Measurements from ENCODE around the gene LAIR2.

- TF ChIP-seq, protein P1, sequence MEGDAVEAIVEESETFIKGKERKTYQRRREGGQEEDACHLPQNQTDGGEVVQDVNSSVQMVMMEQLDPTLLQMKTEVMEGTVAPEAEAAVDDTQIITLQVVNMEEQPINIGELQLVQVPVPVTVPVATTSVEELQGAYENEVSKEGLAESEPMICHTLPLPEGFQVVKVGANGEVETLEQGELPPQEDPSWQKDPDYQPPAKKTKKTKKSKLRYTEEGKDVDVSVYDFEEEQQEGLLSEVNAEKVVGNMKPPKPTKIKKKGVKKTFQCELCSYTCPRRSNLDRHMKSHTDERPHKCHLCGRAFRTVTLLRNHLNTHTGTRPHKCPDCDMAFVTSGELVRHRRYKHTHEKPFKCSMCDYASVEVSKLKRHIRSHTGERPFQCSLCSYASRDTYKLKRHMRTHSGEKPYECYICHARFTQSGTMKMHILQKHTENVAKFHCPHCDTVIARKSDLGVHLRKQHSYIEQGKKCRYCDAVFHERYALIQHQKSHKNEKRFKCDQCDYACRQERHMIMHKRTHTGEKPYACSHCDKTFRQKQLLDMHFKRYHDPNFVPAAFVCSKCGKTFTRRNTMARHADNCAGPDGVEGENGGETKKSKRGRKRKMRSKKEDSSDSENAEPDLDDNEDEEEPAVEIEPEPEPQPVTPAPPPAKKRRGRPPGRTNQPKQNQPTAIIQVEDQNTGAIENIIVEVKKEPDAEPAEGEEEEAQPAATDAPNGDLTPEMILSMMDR (IDR thresholded peaks at IDR 0.05): no peak
- no peak for TF ChIP-seq POLR2A (IDR thresholded peaks at IDR 0.05)
These were observed 8.6 kb upstream of the LAIR2 start for GRCh38 chr19:54493967-54494585.

All from uterus (tissue), 2 donors.